Measurements from ENCODE around the gene PTPRN2.

Gene PTPRN2

DNA sequence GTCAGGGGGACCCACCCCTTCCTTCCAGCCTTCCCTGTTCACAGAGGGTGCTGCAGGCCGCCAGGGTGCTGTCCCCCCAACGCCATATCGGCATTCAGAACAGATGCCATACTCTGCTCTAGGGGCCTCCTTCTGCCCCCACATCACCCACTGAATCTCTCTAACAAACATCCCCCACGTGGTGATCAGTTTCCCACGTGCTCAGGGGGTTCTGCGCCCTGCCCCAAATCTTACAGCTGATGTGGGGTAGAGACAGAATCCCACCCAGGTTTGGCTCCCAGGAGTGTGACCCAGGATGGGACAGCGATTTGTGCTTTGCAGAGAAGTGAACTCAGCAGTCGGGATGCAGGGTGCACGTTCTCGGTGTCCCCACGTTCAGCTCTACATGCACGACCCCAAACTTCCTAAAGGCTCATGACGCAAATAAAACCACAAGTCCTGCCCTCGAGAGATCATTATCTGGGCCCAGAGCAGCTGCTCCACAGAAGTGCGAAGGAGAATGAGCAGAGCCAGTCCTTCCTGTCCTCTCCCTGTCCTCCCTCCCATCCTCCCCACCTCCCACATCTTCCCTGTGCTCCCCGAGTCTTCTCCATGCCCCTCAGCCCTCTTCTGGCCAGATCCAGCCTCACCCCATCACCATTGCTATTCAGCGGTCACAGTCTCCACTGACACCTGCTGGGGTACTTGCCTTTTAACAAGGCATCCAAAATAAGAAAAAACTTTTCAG is 827.5 kb downstream of the PTPRN2 start:
- TF ChIP-seq, protein P1, sequence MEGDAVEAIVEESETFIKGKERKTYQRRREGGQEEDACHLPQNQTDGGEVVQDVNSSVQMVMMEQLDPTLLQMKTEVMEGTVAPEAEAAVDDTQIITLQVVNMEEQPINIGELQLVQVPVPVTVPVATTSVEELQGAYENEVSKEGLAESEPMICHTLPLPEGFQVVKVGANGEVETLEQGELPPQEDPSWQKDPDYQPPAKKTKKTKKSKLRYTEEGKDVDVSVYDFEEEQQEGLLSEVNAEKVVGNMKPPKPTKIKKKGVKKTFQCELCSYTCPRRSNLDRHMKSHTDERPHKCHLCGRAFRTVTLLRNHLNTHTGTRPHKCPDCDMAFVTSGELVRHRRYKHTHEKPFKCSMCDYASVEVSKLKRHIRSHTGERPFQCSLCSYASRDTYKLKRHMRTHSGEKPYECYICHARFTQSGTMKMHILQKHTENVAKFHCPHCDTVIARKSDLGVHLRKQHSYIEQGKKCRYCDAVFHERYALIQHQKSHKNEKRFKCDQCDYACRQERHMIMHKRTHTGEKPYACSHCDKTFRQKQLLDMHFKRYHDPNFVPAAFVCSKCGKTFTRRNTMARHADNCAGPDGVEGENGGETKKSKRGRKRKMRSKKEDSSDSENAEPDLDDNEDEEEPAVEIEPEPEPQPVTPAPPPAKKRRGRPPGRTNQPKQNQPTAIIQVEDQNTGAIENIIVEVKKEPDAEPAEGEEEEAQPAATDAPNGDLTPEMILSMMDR (IDR thresholded peaks at IDR 0.05; ENCODE audit: low read depth, low read length) = no peak
- no peak overlapping the region for H3K4me3 ChIP-seq (ENCODE audit: low read depth, low read length)

DNA sequence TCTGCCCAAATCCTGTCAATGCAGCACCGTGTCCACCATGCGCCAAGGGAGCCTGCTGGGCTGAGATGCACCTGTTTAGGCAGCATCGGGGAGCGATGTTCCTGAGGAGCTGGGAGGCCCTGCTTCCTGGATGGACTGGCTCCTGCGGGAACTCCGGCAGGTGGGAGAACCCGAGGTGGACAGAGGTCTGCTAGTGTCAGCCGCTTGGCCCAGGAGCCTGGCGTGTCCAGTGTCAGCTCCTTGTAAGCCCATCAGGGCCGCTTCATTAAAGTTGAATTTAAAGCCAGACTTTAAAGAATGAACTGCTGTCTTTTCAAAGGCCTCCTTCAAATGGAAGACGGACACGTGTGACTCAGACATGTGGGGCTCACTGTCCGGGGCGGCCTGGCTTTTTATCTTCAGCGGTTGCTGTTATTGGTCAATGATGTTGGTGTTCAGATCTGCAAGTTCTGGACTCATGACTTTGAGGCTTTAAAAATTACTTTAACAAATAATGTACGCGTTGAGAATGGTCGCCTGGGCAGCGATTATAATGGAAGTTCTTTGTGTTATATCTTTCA is 828.3 kb downstream of the PTPRN2 start:
- H3K4me3 ChIP-seq (ENCODE audit: low read depth, low read length) = no peak overlapping the region
- TF ChIP-seq, protein P1 (IDR thresholded peaks at IDR 0.05; ENCODE audit: low read depth, low read length) = no peak

DNA sequence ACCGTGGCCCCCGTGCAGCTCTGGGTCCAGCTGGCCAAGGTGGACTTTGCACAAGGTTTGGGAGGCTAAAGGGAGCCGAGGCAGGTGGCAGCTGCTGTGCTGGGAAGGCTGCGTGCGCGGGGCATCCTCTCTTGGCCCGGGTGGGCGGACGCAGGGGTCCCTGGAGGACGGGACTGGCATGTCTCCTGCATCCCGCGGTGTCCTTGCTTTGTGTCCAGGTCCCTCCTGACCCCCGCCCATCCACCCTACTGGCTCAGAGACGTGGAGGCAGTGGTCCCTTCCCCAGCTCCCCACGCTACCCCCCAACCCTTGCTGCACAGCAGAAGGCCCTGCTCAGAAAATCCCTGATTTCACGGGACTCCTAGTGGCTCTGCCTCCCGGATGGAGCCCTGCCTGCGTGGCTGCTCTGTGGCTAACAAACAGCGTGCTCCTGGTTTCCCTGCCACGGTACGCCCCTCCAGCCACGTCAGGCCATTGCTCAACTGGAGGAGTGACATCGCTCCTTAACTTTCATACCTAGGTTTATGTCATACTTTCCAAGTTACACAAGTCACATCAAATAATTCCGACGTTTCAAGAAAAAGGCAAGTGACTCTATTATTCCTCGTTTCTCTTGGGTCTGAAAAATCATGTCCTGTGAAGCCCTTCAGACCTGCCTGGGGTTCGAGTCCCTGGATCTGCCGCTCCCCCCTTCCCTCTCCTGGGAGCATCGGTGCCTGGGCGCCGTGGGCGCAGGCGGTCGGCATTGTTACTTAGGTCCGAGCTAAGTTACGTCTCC is 829.0 kb downstream of the PTPRN2 start:
- TF ChIP-seq, protein P1 (IDR thresholded peaks at IDR 0.05; ENCODE audit: low read depth, low read length) = no peak
- H3K4me3 ChIP-seq (ENCODE audit: low read depth, low read length) = no peak overlapping the region

DNA sequence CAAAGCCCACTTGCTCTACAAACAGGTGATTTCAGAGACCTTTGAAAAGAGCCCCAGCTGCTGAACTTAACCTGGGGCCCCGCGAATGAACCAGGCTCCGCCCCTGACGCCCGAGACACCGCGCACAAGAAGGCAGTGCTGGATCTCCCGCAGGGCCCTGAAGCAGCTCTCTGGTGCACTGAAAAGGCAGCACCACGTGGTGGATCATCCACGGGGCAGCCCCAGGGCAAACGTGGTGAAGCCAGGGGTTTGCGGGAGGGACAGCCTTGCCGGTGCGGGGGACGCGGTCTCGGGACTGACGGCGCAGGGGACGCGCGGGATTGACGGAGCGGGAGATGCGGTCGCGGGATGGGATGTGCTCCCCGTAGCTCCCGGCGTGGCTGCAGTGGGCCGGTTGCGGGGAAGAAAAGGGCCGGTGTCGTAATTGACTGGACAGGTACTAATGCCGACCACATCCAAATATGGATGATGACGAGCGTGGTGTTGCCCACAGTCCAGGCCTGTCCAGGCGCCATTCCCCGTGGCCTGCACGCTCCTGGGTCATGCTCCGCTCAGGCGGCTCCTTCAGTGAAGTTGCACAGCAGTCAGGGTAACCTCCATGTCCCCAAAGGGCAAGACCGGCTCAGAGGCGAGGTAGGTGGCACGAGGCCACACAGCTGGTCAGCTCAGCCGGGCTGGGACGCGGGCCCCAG is 829.7 kb downstream of the PTPRN2 start:
- TF ChIP-seq, protein P1 (IDR thresholded peaks at IDR 0.05; ENCODE audit: low read depth, low read length) = no peak
- no peak overlapping the region for H3K4me3 ChIP-seq (ENCODE audit: low read depth, low read length)

DNA sequence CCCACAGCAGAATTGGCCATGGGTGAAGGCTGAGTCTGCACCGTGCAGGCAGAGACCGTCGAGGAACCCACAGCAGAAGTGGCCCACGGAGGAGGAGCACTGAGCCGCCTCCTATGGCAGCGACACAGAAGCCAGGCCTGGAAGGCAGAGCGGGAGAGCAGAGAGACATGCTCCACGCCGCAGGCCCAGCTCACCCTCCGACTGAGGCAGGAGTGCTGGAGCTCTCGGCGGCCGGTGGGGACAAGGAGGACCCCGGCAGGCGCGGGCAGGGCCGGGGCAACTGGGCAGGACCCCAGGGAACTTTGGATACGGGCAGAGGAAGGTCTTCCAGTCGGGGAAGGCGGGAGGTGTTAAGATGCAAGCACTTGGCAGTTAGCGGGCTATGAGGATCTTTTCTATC is 830.4 kb downstream of the PTPRN2 start:
- TF ChIP-seq, protein P1 (IDR thresholded peaks at IDR 0.05; ENCODE audit: low read depth, low read length) = no peak
- no peak overlapping the region for H3K4me3 ChIP-seq (ENCODE audit: low read depth, low read length)

DNA sequence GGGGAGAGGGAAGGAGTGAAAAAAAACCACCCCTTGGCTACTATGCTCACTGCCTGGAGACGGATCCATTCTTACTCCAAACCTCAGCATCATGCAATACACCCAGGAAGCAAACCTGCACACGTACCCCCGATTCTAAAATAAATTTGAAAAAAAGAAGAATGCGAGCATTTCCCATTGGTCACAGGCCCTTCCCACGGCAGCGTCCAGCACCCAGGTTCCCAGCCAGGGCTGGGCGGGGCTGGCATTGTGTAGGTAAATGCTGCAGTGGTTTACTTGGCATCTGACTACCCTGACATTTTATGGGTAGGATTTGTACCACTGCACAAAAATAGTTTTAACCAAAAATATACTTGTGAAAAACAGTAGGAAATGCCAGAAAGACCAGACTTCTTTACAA is 831.9 kb downstream of the PTPRN2 start:
- TF ChIP-seq, protein P1 (IDR thresholded peaks at IDR 0.05; ENCODE audit: low read depth, low read length) = no peak
- H3K4me3 ChIP-seq (ENCODE audit: low read depth, low read length) = no peak overlapping the region

Measured in WI38 (cell line).